Superior temporal gyrus (tissue), 1 donor: Measurements from ENCODE around the gene PRR12.
A peak's percentile ranks its signal among the peaks of the same experiment; 100 is the strongest.

ENCODE experiments used
- DNase-seq: peaks from one replicate; pipeline ENCODE4 v3.0.0-alpha.2; 2016; ENCODE audit errors: extremely low spot score

The PRR12 gene

DNA sequence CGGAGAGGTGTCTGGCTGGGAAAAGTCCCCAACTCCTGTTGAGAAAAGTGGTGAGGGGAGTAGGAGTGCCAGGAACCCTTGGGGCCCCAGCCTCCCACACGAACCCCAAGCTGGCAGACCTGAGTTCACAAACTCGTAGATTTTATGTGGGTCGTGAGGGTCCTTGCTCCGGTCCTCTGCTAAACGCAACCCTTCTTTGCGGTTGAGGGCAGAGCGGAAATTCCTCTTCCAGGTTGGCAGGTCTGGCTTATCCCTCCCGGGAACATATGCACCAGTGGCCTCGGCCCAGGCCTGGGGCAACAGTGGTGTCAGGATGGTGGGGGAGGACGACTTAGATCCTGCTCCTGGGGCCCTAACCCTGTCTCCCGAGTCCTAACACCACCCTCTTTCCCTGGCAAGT lies 72.2 kb downstream of the PRR12 start:
- DNase-seq = no peak

DNA sequence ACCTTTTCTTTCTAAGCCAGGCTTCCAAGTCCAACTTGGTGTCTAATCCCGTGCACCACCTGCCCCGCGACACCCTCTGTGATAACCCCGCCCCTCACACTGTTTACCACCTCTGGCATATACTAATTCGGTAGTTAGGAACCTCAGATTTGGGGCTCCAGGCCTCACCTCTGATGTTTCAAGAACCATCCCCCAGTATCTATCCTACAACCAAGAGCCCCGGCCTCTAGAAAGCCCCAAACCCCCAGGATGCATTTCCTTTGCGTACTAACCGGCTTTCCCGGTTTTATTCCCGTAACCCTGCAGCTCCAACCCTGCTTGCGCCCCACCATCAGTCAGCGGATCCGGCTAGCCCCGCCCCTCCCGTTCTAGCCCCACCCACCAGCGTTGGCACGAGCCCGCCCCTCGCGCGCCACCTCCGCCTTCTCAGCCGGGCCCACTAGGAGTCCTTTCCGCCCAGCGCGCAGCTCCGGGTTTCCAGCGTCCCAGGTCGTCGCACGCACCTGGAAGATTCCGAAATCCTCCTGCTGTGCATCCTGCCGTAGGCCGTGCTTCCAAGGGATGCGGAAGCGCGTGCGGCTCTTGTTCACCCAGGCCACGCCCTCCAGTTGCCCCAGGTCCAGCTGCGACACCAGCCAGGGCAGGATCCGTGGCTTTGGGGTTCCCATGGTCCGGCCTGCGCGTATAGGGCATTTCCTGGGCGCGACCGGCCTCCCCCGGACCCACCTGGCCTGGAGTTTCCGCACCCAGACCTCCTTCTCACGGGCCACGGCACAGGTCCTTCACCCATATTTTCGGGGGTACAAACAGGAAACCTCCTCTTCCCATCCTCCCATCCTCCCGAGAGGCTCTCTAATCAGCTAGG lies 73.4 kb downstream of the PRR12 start:
- DNase-seq = peak; percentile 81

DNA sequence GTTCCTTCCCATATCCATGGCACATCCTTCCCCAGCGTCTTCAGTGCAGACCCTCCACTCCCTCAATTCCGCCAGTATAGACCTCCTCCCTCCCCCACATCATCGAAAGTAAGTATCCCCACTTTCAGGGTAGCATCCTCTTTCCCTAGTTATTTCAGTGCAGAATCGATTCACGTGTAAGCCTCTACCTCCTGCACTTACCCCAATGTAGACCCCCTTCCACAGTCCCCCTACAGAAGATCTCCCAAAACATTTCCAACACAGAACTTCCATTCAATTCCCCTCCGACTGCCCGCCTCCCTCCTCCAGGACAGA lies 74.0 kb downstream of the PRR12 start:
- DNase-seq = no peak

DNA sequence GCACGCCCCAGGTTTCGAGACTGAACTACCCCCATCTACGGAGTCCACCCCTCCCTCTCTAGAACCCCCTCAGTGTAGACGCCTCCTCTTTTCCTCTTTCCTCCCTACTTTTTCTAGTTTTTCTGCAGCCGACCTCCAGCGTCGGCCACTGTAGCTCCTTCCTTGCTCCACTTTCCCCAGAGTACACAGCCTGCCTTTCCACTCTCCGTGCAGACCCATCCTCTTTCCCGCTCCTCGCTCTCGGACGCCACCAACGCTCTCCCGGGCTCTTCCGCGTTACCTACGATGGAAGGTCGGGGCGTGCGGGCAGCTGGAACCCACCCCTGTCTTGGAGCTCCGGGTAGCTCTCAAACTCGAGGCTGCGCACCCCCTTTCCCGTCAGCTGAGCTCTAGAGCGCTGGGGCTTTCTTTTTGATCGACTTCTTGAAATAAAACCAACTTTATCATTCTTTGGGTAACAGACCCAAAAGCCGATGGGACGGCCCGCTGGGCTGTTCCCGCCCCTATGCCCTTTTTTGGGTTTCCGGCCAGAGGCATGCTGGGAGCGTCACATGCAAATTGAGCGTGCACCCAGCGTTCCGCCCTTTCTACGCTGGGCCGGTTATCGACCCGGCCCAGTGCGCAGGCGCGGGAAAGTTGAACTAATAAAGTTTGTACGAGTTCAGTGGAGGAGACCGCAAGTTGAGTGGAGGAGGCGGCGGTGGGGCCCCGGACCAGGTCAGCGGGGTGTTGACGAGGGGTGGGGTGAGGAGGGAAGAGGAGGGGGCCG lies 74.6 kb downstream of the PRR12 start, which contains the start of the genes BCL2L12 and IRF3:
Gene BCL2L12, plus strand, starts transcription at position 583 of the 769 bp plus-strand sequence. CDS start 760 bp downstream, outside the sequence.
Gene IRF3, minus strand, starts transcription at position 507 of the 769 bp plus-strand sequence. CDS start 1,019 bp downstream, outside the sequence.
- DNase-seq = peak; percentile 99

DNA sequence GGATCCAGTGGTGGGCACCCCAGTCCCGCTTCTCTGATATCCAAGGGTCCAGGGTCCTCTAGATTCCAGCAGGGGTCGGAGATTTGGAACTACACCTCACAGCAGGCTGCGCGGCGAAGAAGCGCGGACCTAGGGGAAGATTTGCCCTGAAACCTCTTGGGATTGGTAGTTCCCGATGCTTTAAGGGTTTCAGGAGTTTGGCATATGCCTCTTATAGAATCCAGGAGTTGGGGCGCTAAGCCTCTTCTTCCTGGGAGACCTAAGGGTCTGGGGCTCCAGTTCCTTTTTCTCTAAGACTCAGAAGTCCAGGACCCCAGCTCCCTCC lies 75.1 kb downstream of the PRR12 start:
- no peak for DNase-seq

DNA sequence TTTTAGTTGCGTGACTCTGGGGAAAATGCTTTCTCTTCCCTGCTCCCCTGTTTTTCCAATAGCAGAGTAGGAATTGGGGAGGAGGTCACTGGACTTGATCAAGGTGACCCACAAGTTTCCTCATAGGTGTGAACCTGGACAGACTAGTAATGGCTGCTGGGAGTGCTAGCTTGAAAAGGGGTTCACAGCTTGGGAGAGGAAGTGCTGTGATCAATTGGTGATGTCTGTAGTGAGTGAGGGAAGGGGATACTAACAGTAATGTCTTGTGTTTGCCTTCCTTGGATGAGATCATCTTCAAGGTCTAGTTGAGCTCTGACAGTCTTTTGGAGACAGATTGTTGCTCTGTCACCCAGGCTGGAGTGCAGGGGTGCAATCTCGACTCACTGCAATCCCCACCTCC lies 76.5 kb downstream of the PRR12 start:
- no peak for DNase-seq

DNA sequence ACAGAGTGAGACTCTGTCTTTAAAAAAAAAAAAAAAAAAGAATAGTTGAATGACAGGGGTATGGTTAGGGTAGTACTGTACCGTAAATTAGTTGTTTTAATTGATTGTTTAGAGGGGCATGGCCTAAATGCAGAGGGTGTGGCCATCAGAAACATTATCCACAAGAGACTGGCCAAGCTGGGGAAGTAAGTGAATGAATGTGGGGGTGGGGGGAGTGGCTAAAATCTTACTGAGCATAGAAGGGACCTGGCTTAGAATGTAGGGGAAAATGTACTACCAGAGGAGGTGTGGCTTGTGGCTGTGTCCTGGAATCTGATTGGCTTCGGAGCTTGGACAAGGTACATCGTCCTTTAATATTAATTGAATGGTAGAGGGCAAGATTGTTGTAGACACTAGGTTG lies 78.5 kb downstream of the PRR12 start:
- DNase-seq = no peak

DNA sequence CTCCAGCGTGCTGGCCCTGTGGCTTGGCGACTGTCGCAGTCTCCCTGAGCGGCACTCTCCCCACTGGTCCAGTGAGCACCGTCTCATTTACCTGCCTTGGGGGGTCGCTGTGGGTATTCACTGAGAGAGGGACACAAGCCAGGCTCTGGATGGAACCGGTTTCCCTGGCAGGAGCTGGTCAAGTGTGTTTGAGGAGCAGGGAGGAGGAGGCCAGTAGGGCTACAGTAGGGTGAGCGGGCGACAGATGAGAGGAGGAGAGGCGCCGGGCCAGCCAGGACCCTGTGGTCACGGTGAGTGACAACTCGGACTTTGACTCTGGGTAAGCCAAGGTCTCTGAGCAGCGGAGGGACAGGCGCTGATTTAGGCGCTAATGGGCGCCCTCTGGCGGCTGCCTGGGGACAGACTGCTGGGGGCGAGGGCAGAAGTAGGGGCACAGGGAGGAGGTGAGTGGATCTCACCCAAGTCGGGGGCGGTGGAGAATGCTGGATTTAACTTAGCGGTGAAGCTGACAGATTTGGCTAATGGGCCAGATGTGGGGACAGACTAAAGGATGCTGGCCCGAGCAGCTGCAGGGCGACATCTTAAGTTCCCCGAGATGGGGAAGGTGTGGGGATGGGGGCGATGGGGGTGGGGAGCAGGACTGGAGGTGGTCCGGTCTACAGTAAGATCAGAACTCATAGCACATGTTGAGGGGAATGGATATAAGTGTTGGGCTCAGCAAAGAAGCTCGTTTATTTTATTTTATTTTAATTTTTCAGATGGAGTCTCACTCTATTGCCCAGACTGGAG lies 81.3 kb downstream of the PRR12 start:
- peak; percentile 82 for DNase-seq
